GM12892 (cell line): Measurements from ENCODE around the gene DENND2A.

Experiments used
- POLR2A ChIP-seq: IDR thresholded peaks from 2 replicates; pipeline ENCODE4 v1.6.1; 2011; ENCODE audit warnings: low read depth, low read length, control low read depth
- TAF1 ChIP-seq: IDR thresholded peaks from 2 replicates; pipeline ENCODE4 v1.6.1; 2011; ENCODE audit warnings: low read depth, mild to moderate bottlenecking, control low read depth, low read length, borderline replicate concordance

DNA sequence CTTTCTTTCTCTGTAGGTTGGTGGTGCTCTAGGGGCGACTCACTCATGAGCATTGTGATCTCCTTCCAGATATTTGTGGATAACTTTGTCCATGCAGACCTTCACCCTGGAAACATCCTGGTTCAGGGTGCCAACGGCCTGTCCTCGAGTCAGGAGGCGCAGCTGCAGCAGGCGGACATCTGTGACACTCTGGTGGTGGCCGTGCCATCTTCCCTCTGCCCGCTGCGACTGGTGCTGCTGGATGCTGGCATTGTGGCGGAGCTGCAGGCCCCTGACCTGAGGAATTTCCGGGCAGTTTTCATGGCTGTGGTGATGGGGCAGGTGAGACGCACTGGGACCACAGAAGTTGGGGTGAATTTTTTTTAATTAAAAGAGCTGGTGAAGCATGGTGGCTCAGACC, 46.3 kb upstream of the DENND2A start:
- TF ChIP-seq TAF1 (no peak), POLR2A (no peak)
